ENCODE measurements around the gene KLK12. TPM values are rescaled to one million over a fixed set of nuclear protein-coding genes. Genes with fewer than 3 reads are reported as not detected.

The KLK12 gene
- total RNA-seq, 1 donor from 2014 or later, result not detected

DNA sequence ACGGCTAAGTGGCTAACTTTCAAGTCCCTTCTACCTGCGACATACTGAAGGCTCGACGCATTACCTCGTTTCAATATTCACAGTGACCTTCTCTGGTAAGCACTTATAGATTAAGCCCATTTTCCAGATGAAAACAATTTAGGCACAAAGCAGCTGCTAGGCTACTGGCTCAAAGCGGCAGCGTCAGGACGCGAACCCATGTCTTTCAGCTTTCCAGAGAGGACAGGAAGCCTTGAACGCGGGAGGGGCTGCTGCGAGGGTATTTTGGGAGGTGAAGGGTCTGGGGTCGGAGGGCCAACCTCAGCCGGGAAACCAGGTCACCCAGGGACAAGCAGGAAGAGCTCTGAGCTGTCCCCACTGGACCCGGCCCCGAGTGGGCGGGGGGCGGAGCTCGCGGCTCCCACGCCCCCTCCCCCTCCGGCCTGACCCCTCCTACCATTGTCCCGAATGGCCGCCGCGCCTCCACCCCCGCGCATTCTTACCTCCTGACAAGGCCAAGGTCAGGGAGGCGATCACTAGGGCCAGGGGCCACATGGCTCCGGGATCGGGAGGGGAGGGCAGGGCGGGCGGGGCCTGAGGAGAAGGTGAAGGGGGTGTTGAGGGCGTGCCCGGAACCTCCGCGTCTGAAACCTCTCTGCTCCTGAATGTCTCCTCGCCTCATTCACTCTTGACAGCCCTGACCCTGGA lies 29.9 kb upstream of the KLK12 start, which contains the start of gene KLK13:
Gene KLK13 (minus strand): TSS at position 559 of the 687 bp plus-strand sequence. CDS start 25 bp downstream, at position 534.
- Mint-ChIP-seq H3K4me1 (peaks cover 3% of the 10 kb centered on the region), H3K27me3 (ENCODE audit: low read depth) (peaks cover 29% of the 10 kb centered on the region), H3K36me3 (no peaks in the 10 kb centered on the region), H3K9me3 (peaks cover 10% of the 10 kb centered on the region), H3K27ac (no peak within 1 kb of the TSS), H3K4me3 (peak within 1 kb of the TSS; percentile 75)
- TF ChIP-seq, protein P1, sequence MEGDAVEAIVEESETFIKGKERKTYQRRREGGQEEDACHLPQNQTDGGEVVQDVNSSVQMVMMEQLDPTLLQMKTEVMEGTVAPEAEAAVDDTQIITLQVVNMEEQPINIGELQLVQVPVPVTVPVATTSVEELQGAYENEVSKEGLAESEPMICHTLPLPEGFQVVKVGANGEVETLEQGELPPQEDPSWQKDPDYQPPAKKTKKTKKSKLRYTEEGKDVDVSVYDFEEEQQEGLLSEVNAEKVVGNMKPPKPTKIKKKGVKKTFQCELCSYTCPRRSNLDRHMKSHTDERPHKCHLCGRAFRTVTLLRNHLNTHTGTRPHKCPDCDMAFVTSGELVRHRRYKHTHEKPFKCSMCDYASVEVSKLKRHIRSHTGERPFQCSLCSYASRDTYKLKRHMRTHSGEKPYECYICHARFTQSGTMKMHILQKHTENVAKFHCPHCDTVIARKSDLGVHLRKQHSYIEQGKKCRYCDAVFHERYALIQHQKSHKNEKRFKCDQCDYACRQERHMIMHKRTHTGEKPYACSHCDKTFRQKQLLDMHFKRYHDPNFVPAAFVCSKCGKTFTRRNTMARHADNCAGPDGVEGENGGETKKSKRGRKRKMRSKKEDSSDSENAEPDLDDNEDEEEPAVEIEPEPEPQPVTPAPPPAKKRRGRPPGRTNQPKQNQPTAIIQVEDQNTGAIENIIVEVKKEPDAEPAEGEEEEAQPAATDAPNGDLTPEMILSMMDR (IDR thresholded peaks at IDR 0.05; ENCODE audit: unreplicated experiment), result no peak
- DNase-seq (ENCODE audit: low spot score in 2 of 2, unreplicated experiment in 2 of 2), result no peak

DNA sequence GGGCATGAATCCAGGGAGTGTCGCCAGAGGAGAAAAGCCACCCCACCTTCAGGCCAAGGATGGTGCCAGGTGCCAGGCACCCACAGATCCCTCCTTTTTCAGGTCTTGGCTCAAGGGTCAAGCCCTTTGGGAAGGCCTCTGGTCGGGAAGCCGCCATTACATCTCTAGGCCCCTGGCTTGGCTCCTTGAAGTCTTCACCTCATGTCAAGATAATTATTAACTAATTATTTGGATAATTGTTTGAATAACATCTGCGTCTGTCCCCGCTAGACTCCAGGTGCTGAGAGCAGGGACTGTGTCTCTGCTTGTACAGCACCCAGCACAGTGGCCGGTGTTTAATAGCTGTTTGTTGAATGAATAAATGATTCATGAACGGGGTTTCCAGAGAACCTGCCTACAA lies 28.9 kb upstream of the KLK12 start:
- peak overlapping the region; percentile 33 for H3K4me3 Mint-ChIP-seq
- no peaks in the 10 kb centered on the region for H3K36me3 Mint-ChIP-seq
- H3K9me3 Mint-ChIP-seq, result peaks cover 10% of the 10 kb centered on the region
- H3K27me3 Mint-ChIP-seq (ENCODE audit: low read depth), result peaks cover 33% of the 10 kb centered on the region
- H3K4me1 Mint-ChIP-seq, result peaks cover 3% of the 10 kb centered on the region
- H3K27ac Mint-ChIP-seq, result no peak overlapping the region
- TF ChIP-seq, protein P1 (IDR thresholded peaks at IDR 0.05; ENCODE audit: unreplicated experiment), result no peak
- DNase-seq (ENCODE audit: low spot score in 2 of 2, unreplicated experiment in 2 of 2), result no peak

DNA sequence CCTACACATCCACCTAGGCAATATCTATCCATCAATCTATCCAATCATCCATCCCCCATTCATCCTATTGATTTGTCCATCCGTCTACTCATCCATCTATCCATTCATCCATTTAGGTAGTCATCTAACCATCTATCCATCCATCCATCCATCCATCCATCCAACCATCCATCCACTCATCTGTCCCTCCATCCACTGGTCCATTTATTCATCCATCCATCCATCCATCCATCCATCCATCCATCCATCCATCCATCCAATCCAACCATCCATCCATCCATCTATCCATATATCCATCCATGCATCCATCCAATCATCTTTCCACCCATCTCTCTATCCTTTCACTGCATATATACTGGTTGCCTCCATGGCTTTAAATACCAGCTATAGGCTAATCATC lies 26.2 kb upstream of the KLK12 start:
- Mint-ChIP-seq H3K27me3 (ENCODE audit: low read depth) (peaks cover 37% of the 10 kb centered on the region), H3K9me3 (peaks cover 6% of the 10 kb centered on the region), H3K36me3 (no peaks in the 10 kb centered on the region), H3K4me3 (no peak overlapping the region), H3K27ac (no peak overlapping the region), H3K4me1 (peaks cover 3% of the 10 kb centered on the region)
- TF ChIP-seq, protein P1 (IDR thresholded peaks at IDR 0.05; ENCODE audit: unreplicated experiment), result no peak
- no peak for DNase-seq (ENCODE audit: low spot score in 2 of 2, unreplicated experiment in 2 of 2)

DNA sequence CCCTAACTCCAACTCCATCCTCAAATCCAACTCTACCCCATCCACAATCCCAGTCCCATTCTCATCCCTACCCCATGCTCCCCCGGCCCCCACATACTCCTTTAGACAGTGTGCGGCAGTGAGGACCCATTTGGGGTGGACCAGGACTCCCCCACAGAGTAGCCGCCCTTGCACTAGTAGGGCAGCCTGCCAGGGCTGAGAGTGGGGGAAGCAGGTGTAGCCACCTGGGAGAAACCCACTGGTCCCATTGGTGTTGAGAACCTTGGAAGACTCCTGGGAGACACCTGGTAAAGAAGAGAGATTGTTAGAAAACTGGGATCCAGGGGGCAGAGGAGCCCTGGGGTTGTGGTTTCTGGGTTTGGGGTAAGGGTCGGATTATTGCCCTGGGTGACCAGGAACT lies 25.5 kb upstream of the KLK12 start:
- Mint-ChIP-seq H3K36me3 (no peaks in the 10 kb centered on the region), H3K27me3 (ENCODE audit: low read depth) (peaks cover 39% of the 10 kb centered on the region), H3K4me3 (no peak overlapping the region), H3K9me3 (peaks cover 6% of the 10 kb centered on the region), H3K27ac (no peak overlapping the region), H3K4me1 (peaks cover 2% of the 10 kb centered on the region)
- DNase-seq (ENCODE audit: low spot score in 2 of 2, unreplicated experiment in 2 of 2), result no peak
- TF ChIP-seq, protein P1 (IDR thresholded peaks at IDR 0.05; ENCODE audit: unreplicated experiment), result no peak

DNA sequence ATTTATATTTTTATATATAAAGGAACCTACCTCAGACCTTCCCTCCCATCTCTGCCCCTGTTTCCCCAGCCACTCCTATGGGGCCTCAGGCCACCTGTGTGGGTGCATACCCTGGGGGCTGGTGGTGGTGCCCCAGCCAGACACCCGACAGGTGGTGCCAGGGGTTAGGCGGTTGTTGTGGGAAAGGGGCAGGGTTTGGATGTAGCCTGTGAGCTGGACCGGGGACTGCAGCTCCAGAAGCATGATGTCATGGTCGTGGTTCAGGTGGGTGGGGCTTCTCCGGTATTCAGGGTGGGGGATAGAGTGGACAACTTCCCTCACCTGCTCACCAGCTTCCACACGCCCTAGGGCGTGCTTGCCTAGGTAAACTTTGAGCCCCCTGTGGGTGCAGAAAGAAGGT lies 24.9 kb upstream of the KLK12 start:
- H3K27me3 Mint-ChIP-seq (ENCODE audit: low read depth), result peaks cover 42% of the 10 kb centered on the region
- no peak overlapping the region for H3K4me3 Mint-ChIP-seq
- peaks cover 6% of the 10 kb centered on the region for H3K9me3 Mint-ChIP-seq
- H3K36me3 Mint-ChIP-seq, result no peaks in the 10 kb centered on the region
- no peak for DNase-seq (ENCODE audit: low spot score in 2 of 2, unreplicated experiment in 2 of 2)
- no peaks in the 10 kb centered on the region for H3K4me1 Mint-ChIP-seq
- TF ChIP-seq, protein P1 (IDR thresholded peaks at IDR 0.05; ENCODE audit: unreplicated experiment), result no peak
- no peak overlapping the region for H3K27ac Mint-ChIP-seq

Measured in mesothelial cell of epicardium (in vitro differentiated cells).